NCI-H2107 treated with DMSO at 0.1 percent for 48 hours (cell line): ENCODE measurements around the gene IFT122.
"Not testable (repeated sequence)": the region's sequence is repeated elsewhere in the genome, so short reads cannot be mapped to it uniquely, and the experiment has no call there.

Experiments
- DNase-seq: peaks from one replicate; lab custom pipeline; 2025; ENCODE audit not compliant: unreplicated experiment; lab: John Stamatoyannopoulos, UW

IFT122 gene

DNA sequence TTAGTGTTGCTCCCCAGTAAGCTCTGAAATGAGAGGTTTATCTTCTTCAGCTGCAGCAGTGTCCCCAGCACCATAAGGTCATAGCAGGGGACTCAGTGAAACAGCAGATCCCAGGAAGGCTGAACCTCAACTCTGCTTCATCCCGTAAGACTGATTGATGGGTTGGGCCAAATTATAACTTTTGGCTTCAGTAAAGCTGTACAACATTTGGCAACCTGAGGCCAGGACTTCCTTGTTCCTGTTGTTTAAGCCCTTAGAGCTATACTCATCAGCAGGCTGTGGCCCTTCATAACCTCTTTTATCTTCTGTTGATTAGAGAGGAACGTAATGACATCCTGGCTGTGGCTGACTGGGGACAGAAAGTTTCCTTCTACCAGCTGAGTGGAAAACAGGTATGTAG lies 29.0 kb downstream of the IFT122 start:
- no peak for DNase-seq

DNA sequence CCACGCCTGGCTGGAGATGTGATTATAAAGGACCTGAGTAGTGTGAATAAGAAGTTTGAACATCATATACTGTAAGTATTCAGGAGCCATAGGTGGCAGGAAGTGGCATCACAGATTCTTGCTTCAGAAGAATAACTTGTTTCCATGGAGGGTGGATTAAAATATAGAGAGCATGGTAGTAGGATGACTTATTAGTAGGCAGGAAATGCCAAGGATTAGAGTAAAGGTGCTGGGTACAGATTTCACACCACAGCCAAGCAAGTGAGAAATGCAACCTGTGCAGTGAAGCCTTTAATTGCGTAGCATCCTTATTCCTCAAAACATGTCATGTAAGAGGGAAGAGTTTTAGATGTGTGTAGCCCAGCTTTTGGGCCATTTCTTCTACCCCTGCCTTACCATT lies 30.8 kb downstream of the IFT122 start:
- DNase-seq = no peak

DNA sequence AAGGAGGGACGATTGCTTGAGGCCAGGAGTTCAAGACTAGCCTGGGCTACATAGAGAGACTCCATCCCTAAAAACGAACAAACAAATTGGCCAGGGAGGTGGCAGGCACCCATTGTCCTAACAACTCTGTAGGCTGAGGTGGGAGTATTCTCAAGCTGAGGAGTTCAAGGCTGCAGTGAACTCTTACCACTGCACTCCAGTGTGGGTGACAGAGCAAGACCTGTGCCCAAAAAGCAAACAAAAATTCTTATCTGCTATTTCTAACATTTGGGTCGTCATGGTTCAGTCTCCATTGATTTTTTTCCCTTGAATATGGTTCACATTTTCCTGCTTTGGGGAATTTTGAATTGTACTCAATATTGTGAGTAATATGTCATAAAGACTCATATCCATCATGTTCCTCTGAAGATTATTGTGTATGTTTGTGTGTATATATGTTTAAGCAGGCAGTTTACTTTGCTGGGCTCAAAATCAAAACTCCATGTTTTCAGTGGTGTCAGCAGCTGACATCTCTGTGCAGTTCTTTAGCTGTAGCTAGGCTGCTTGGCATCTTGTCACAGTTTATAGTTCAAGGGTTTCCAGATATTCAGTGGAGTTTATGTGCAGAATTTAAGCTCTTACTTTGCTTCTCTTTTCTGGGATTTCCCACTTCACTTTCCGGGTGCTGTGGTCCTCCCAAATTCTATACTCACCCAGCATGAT lies 33.2 kb downstream of the IFT122 start:
- no peak for DNase-seq

DNA sequence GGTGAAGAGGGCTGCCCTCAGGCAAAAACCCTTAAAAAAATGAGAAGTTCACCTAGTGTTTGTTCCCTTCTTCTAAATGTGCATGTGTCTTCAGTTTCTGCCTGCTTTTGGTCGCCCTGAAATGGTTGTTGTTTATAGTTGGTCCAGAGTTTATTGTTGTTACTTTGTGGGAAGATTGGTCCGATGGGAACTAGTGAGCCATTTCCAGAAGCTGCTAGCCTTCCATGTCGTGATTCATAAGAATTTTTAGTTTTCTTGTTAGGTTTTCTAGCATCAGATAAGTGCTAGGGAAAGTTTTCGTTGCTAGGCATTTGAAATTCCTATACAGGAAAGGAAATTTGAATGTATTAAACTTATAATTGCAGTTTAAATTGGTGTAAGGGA lies 33.7 kb downstream of the IFT122 start:
- no peak for DNase-seq

DNA sequence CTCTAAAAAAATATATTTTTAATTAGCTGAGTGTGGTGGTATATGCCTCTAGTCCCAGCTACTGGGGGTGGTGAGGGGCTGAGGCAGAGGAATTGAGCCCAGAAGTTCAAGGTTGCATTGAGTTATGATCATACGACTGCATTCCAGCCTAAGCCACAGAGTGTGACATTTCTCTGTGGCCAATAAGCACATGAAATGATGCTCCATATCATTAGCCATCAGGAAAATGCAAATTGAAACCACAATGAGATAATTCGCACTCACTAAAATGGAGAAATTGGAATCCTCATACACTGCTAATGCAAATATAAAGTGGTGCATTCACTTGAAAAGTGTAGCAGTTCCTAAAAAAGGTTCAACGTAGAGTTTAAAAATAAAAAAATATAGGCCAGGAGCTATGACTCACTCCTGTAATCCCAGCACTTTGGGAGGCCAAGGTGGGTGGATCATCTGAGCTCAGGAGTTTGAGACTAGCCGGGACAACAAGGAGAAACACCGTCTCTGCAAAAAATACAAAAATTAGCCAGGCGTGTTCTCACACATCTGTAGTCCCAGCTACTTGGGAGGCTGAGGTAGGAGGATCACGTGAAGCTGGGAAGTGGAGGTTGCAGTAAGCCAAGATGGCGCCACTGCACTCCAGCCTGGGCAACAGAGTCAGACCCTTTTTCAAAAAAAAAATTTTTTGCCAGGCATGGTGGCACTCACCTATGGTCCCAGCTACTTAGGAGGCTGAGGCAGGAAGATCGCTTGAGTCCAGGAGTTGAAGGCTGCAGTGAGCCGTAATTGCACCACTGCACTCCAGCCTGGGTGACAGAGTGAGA lies 35.2 kb downstream of the IFT122 start:
- no peak for DNase-seq

DNA sequence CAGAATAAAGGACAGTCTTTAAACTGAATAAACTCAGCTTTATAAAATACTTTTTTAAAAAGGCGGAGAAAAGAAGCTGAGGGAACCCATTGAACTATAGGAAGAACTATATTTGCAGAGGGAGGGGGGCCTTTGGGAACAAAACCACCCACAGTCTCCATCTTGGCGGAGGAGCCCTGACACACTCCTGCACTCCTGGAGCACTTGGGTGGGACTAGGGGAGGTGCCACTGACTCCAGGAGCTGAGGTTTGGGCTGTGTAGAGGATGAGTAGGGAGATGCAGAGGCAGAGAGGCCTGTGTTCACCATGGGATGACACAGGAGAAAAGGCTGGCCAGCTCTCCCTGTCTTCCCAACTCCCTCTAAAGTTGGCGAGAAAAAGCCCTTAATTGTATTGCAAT lies 35.8 kb downstream of the IFT122 start:
- no peak for DNase-seq

DNA sequence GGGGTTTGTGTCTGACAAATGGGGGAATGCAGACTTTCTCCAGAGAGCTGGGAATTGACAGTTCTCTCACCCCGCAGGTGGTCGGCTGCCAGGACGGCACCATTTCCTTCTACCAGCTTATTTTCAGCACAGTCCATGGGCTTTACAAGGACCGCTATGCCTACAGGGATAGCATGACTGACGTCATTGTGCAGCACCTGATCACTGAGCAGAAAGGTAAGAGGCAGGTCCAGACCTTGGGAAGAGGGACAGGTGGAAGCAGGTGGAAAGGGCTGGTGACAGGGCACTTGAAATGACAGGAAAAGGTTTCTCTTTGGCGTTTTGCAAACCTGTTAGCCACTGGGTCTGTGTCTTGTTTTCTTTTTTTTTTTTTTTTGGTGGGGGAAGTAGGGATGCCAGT lies 36.6 kb downstream of the IFT122 start:
- DNase-seq = no peak

DNA sequence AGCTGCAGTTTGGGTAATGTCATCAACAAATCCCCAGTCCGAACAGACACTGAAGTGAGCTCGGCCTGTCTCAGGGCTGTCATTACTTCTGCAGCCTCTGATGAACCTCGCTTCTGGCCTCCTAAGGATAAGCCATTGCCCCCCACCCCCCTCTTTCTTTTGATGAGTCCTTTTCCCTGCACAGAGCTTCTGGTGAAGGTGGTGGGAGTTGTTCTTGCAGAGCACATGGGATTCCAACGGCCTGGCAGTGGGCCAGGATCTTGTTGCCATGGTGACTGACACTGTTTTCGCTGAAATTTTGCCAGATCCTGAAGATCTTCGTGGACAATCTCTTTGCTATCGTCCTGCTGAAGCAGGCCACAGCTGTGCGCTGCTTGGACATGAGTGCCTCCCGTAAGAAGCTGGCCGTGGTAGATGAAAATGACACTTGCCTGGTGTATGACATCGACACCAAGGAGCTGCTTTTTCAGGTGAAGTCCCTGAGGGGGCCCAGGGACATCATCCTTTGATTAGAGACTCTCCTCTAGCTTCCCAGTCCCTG lies 41.3 kb downstream of the IFT122 start:
- not testable (repeated sequence) for DNase-seq

DNA sequence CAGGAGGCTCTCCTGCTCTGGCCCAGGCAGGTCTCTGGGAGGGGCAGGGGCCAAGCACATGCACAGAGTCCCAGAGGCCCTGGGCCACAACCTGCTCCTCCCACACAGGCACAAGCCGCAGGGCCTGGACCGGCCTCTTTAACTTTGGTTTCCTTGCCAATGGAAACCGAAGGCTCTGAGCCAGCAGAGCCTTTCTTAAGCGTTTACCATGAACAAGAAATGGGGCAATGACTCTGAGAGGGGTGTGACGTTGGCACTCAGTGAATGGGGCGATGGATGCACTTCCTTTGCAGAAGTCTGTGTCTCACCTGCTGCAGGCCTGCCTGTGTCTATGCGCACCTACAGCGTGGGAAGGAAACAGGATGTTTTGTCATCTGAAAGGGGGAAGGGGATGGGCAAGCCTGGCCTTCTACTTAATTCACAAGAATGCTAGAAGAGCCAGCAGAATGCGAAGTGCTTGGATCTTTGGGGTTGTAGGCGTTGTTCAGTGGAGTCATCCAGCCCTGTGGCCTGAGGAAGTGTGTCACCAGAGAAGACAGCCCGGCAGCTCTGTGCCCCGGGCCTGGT lies 41.8 kb downstream of the IFT122 start:
- no peak for DNase-seq

DNA sequence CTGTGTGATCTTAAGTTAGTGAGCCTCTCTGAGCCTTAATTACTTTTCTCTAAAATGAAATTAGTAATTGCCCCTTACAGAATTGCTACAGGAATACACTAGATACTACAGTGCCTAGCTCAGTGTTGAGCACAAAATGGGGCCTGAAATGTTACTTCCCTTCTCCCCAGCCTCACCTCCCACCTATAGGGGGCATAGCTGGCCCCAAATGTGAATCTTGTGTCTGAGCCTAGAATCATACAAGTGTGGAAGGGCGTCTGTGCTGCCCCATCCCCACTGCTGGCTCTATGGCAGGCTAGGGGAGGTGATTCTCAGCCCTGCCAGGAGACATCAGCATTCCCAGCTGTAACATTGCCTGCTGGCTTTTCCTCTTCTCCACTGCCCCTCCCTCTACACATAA lies 42.7 kb downstream of the IFT122 start:
- no peak for DNase-seq

DNA sequence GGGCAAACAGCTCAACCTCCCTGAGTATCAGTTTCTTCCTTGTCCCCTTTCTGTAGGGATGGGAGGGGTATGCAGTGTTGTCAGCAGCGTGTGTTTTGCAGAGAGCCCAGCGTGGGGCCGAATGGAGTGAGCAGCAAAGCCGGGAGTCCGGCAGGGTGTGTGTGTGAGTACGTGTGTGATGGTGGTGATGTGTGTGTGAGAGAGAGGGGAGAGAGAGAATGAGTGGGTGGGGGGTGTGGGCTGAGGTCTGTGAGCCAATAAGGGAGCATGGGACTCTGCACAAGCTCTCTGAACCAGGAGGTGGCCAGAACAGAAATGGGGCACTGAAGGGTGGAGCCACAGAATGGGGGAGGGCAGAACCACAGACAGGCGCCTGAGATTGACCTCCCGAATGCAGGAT lies 43.8 kb downstream of the IFT122 start:
- no peak for DNase-seq

DNA sequence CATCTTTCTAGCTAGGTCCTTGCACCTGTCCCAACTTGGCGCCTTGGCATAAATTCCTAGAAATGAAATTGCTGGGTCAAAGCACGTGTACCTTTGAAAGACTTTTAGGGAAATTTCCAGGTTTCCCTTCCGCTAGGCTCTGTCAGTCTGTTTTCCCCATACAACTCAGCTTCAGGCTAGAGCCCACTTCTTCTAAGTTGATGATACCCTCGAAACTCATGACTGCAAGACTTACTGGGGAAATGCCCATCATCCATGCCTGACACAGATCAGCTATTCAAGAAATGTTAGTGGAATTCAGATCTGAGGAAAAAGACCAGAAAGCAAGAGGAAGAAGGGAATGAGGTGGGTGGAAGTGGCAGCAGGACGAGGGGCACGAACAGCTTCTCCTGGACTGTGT lies 45.1 kb downstream of the IFT122 start:
- DNase-seq = not testable (repeated sequence)

DNA sequence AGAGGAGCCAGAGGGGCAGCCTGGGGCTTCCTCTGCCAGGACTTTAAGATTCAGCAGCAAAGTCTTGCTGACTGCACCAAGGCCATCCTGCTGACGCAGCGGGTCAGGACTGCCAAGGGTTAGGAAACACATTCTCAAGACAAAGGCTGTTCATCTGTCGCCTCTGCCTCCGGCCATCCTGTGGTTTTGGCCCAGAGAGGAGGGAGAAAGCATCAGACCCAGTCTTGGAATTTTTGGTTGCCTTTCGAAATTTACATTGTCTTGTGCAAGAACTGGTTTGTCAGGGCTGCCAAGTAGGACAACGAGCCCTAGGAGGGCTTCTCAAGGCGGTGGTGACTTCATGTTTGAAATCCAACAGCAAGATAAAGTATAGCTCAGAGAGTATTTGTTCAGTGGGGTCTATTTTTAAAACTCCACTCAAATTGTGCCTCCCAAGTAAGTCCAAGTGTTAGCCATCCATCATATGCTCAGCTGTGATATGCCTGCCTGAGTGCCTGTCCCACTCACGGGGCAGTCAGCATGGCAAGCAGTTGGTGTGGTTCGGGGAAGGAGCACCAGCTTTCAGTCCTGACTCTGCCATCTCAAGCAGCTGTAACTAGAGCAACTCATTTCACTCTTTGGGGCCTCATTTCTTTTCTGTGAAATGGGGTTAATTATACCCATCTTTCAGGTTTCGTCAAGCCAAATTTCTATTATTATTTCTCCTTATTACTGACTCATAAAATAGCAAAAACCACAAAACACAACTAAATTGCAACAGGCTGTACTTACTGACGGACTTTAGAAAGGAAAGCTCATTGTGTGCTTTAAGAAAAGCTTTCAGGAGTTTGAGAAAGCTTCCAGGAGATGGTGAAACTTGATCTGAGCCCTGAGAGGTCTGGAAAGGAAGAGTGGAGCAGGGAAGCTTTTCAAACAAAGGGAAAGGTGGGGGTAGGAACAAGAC lies 46.0 kb downstream of the IFT122 start:
- peak; percentile 28 for DNase-seq

DNA sequence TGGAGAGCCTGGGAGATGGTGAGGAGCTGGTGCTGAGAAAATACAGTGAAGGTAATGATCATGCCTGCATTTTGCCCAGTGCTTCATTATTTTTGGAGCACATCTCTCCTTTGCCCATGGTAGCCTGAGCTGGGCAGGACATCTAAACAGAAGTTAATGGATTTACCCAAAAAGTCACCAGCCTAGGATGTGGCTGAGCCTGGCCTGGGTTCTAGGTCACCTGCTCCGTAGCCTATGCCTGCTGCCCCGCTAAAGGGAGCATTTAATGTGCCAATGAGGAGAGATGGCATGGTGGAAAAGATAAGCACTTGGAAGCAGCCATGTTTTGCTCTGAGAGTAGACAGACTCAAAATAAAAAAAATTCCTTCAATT lies 46.6 kb downstream of the IFT122 start:
- DNase-seq = no peak

DNA sequence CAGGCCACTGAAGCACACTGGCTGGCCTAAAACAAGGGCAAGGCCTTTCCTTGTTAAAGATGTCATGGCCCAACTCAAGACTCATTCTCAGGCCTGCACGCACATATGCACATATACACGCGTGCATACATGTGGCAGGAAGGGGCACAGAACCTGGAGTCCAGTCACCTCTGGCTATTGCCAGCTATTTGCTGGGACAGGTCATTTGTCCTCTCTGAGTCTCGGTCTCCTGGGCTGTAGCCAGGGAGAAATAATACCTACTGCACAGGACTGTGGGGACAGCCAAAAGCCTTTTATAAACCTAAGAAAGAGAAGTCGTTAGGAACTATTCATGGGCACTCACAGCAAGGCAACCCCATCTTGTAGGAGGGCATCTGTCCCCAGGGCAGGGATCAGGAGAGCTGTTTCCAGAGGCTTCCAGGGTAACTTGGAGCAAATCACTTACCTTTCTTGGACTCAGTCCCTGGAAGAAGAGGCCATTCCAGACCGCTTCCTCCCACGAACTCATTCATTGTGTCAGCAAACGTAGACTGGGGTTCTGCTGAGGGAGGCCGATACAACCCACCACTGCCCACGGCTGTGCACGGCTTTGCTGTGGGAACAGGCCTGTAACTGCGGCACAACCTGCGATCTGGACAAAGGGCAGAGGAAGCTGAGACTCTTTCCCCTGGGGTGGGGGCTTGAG lies 47.3 kb downstream of the IFT122 start:
- no peak for DNase-seq

DNA sequence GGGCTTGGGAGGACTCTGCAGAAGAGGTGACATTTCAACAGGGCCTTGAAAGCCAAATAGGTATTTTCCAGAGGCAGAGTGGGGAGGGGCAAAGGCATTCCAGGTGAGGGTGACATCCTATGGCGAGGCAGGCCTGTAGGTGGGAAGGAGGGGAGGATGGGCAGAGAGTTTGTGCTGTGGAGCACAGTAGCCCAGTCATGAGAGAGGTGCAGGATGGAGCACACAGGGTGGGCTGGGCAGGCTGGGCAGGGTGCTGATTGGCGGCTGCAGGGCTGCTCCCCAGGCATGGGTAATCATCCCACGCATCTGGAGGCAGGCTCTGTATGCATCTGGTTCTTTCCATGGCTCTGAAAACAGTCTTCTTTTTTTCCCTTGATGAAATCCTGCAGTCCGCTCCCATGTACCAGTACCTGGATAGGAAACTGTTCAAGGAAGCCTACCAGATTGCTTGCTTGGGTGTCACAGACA lies 47.9 kb downstream of the IFT122 start:
- not testable (repeated sequence) for DNase-seq

DNA sequence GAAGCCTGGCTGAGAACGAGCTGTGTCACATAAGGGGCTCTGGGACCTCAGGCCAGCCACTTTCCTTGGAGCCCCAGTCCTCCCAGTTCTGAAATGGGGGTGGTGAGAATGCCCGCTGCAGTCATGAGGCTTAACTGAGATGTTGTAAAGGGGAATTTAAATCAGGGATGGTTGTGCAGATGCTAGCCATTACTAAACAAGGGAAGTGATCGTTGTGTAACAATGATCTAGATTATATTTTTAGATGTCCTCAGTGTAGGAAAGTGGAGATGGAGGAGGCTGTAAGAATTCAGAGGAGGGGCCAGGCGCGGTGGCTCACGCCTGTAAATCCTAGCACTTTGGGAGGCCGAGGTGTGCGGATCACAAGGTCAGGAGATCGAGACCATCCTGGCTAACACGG lies 49.2 kb downstream of the IFT122 start:
- not testable (repeated sequence) for DNase-seq

DNA sequence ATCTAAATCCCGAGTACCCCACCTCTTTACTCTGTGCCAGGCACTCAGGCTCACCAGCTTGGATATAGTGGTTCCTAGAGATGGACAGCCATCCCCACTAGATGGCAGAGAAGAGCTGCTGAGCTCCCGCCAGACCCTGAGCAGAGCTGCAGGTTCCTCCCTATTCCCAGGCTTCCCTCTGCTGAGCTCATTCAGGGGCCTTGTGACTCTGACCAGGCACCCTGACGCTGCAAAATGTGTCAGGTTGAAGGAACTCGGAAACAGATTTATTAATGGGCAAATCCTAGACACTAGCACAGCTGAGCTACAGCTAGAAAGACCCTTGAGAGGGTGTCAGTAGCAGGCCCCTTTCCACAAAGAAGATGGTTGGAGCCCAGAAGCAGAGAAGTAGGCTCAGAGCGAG lies 50.2 kb downstream of the IFT122 start:
- DNase-seq = peak; percentile 79

DNA sequence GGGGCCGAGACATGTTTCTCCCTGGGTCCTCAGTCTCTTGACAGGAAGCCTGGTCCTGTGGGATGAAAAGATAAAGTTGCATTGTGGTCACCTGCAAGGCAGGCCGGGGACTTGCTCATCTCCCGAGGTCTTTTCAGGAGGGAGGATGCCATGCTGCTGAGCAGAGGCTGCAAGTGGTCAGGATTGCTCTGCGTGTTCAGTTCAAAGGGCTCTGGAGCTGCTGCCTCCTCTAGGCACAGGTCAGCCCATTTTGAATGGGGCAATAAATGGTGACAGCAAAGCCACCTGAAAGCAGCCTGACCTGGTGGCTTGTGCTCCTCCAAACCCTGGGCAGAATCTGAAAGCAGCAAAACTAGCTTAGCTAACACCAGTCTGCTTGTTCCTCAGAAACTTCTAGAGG lies 51.1 kb downstream of the IFT122 start:
- not testable (repeated sequence) for DNase-seq

DNA sequence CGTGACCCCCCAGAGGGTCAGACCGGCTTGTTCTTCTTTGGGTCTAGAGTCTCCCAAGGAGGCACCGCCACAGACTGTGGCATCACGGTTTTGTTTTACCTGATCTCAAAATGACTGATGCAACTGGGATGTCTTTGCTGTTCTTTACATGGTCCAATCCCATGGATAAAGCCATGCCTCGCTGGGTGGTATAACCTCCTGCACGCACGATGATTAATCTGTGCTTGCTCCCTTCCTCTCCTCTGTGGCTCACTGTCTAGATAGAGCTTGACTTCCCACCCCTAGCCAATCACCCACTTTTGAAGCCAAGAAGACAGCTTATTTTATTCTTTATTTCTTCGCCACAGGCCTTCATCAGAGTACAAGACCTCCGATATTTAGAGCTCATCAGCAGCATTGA lies 51.8 kb downstream of the IFT122 start:
- no peak for DNase-seq
